ENCODE data around the gene VPS25. TPM values are rescaled to one million over a fixed set of nuclear protein-coding genes. Genes with fewer than 3 reads are reported as not detected.
"Not testable (repeated sequence)": the region's sequence is repeated elsewhere in the genome, so short reads cannot be mapped to it uniquely, and the experiment has no call there.

VPS25 gene
- 76.5 and 81.3 TPM in 2 replicates for total RNA-seq
- long read RNA-seq, transcript VPS25-201 (6 exons, 1,101 nt): major isoform, 77 of 89 reads
- long read RNA-seq, partial matches to known transcripts: 0 of 89 reads
- long read RNA-seq, other reads (novel, unspliced or antisense): 9 of 89 reads

- peaks cover under 1% of the 10 kb centered on the region for H3K27me3 Mint-ChIP-seq
- peaks cover 9% of the 10 kb centered on the region for H3K36me3 Mint-ChIP-seq (ENCODE audit: insufficient read depth)
- no peak for DNase-seq (ENCODE audit: low spot score, unreplicated experiment)
These were observed at the start of gene VPS25 for GRCh38 chr17:42773290-42774035. VPS25 (plus strand) TSS chr17:42773449; CDS start chr17:42773476, 27 bp downstream.

GRCh38 chr17:42723636-42724035 lies 49.6 kb upstream of the VPS25 start:
- no peaks in the 10 kb centered on the region for H3K4me1 Mint-ChIP-seq (ENCODE audit: low read depth)
- no peak for DNase-seq (ENCODE audit: low spot score, unreplicated experiment)
- no peak overlapping the region for H3K4me3 Mint-ChIP-seq (ENCODE audit: low read depth)
- no peaks in the 10 kb centered on the region for H3K27me3 Mint-ChIP-seq
- H3K27ac Mint-ChIP-seq: no peak overlapping the region
- no peaks in the 10 kb centered on the region for H3K9me3 Mint-ChIP-seq (ENCODE audit: low read depth)
- H3K36me3 Mint-ChIP-seq (ENCODE audit: insufficient read depth): peaks cover 20% of the 10 kb centered on the region
- TF ChIP-seq, protein P1, sequence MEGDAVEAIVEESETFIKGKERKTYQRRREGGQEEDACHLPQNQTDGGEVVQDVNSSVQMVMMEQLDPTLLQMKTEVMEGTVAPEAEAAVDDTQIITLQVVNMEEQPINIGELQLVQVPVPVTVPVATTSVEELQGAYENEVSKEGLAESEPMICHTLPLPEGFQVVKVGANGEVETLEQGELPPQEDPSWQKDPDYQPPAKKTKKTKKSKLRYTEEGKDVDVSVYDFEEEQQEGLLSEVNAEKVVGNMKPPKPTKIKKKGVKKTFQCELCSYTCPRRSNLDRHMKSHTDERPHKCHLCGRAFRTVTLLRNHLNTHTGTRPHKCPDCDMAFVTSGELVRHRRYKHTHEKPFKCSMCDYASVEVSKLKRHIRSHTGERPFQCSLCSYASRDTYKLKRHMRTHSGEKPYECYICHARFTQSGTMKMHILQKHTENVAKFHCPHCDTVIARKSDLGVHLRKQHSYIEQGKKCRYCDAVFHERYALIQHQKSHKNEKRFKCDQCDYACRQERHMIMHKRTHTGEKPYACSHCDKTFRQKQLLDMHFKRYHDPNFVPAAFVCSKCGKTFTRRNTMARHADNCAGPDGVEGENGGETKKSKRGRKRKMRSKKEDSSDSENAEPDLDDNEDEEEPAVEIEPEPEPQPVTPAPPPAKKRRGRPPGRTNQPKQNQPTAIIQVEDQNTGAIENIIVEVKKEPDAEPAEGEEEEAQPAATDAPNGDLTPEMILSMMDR (IDR thresholded peaks at IDR 0.05; ENCODE audit: unreplicated experiment): no peak

More at GRCh38 chr17:42773290-42774035, at the start of gene VPS25:
- H3K4me1 Mint-ChIP-seq (ENCODE audit: low read depth): peaks cover 21% of the 10 kb centered on the region
- H3K4me3 Mint-ChIP-seq (ENCODE audit: low read depth): peak within 1 kb of the TSS; percentile 100
- TF ChIP-seq, protein P1 (IDR thresholded peaks at IDR 0.05; ENCODE audit: unreplicated experiment): peak; percentile 11
- H3K9me3 Mint-ChIP-seq (ENCODE audit: low read depth): no peaks in the 10 kb centered on the region
- peak within 1 kb of the TSS; percentile 97 for H3K27ac Mint-ChIP-seq

DNA sequence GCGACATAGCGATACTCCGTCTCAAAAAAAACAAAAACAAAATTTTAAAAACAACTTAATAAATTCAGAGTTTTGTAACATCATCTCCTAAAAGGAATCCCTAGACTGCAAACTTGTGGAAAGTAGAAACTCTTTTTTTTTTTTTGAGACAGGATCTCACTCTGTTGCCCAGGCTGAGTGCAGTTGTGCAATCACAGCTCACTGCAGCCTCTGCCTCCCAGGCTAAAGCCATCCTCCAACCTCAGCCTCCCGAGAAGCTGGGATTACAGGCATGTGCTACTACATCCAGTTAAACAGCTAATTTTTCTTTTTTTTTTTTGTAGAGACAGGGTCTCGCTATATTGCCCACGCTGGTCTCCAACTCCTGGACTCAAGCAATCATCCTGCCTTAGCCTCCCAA lies 48.1 kb upstream of the VPS25 start:
- no peaks in the 10 kb centered on the region for H3K27me3 Mint-ChIP-seq
- H3K9me3 Mint-ChIP-seq (ENCODE audit: low read depth): no peaks in the 10 kb centered on the region
- H3K27ac Mint-ChIP-seq: no peak overlapping the region
- no peaks in the 10 kb centered on the region for H3K4me1 Mint-ChIP-seq (ENCODE audit: low read depth)
- DNase-seq (ENCODE audit: low spot score, unreplicated experiment): no peak
- no peak overlapping the region for H3K4me3 Mint-ChIP-seq (ENCODE audit: low read depth)
- peaks cover 21% of the 10 kb centered on the region for H3K36me3 Mint-ChIP-seq (ENCODE audit: insufficient read depth)
- TF ChIP-seq, protein P1 (IDR thresholded peaks at IDR 0.05; ENCODE audit: unreplicated experiment): no peak

GRCh38 chr17:42740699-42741098 lies 32.5 kb upstream of the VPS25 start:
- TF ChIP-seq, protein P1 (IDR thresholded peaks at IDR 0.05; ENCODE audit: unreplicated experiment): no peak
- H3K4me3 Mint-ChIP-seq (ENCODE audit: low read depth): no peak overlapping the region
- peaks cover 16% of the 10 kb centered on the region for H3K4me1 Mint-ChIP-seq (ENCODE audit: low read depth)
- no peaks in the 10 kb centered on the region for H3K27me3 Mint-ChIP-seq
- H3K27ac Mint-ChIP-seq: peak overlapping the region; percentile 93
- H3K36me3 Mint-ChIP-seq (ENCODE audit: insufficient read depth): no peaks in the 10 kb centered on the region
- no peak for DNase-seq (ENCODE audit: low spot score, unreplicated experiment)
- peaks cover 5% of the 10 kb centered on the region for H3K9me3 Mint-ChIP-seq (ENCODE audit: low read depth)

DNA sequence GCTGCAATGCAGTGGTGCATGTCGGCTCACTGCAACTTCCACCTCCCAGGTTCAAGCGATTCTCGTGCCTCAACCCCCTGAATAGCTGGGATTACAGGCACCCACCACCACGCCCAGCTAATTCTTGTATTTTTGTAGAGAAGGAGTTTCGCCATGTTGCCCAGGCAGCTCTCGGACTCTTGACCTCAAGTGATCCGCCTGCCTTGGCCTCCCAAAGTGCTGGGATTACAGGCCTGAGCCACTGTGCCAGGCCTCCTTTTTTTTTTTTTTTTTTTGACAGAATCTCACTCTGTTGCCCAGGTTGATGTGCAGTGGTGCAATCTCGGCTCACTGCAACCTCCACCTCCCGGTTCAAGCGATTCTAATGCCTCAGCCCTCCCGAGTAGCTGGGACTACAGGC lies 30.3 kb upstream of the VPS25 start:
- H3K27ac Mint-ChIP-seq; H3K4me3 Mint-ChIP-seq (ENCODE audit: low read depth): not testable (repeated sequence)

More for the DNA sequence above, 30.3 kb upstream of the VPS25 start:
- not testable (repeated sequence) for DNase-seq (ENCODE audit: low spot score, unreplicated experiment); H3K27me3 Mint-ChIP-seq; H3K9me3 Mint-ChIP-seq (ENCODE audit: low read depth); H3K36me3 Mint-ChIP-seq (ENCODE audit: insufficient read depth)
- peaks cover 16% of the 10 kb centered on the region for H3K4me1 Mint-ChIP-seq (ENCODE audit: low read depth)

All from progenitor cell of endocrine pancreas (in vitro differentiated cells).